Stimulated activated CD8-positive, alpha-beta memory T cell treated with anti-CD3 and anti-CD28 coated beads, Interleukin-7, amount 100 ng/mL, for 4 hours (primary cell): ENCODE measurements around the gene RAET1L.
"Not testable (repeated sequence)": the region's sequence is repeated elsewhere in the genome, so short reads cannot be mapped to it uniquely, and the experiment has no call there.

Experiments
- DNase-seq, 2 donors: peaks; one replicate each; pipeline ENCODE4 v3.0.0-alpha.2; 2020; ENCODE audit warnings: low read depth in 2 of 2

The RAET1L gene, protein sequence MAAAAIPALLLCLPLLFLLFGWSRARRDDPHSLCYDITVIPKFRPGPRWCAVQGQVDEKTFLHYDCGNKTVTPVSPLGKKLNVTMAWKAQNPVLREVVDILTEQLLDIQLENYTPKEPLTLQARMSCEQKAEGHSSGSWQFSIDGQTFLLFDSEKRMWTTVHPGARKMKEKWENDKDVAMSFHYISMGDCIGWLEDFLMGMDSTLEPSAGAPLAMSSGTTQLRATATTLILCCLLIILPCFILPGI

GRCh38 chr6:150025201-150025917 is at the start of gene RAET1L:
Gene RAET1L, minus strand, starts transcription at chr6:150025532. Its CDS starts 61 bp downstream, at chr6:150025471.
- no peak for DNase-seq

DNA sequence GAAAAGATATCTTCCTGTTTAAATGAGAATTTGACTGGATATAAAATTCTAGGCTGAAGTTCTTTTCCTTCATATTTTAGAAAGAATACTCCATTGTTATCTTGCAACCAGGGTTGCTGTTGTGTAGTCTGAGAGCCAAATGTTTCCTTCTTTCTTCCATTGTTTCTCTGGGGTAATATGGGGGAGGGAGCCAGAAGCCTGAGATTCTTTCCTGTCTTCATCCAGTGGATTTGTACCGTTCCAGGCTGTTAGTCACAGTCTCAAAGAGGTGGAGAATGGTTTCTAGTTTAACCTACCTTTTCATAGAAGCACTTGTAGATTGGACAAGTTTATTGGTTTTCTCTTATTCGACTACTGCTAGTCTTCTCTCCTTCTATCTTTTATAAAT is 49.7 kb upstream of the RAET1L start:
- DNase-seq = no peak

GRCh38 chr6:150074396-150075033 is 49.2 kb upstream of the RAET1L start:
- not testable (repeated sequence) for DNase-seq

DNA sequence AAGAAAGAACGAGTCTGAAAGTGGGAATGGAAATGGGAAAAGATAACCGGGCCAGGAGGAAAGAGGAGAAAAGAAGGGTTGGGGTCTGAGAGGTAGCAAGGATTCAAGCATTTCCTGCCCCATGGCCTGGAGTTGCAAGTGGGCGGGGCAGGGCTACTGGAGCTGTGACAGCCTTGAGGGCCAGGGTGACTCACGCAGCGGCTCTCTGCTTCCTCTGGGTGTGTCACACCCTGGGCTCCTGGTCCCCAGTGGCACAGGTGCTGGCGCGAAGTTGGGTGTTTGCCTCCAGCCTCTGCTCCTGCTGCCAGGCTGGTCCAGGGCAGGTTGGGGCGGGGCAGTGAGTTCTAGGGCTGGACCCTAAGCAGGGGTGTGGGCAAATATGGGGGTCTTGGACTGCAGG is 46.9 kb upstream of the RAET1L start:
- DNase-seq = peak in 1 of 2 donors; percentile 50

GRCh38 chr6:150070236-150070818 is 45.0 kb upstream of the RAET1L start:
- no peak for DNase-seq

DNA sequence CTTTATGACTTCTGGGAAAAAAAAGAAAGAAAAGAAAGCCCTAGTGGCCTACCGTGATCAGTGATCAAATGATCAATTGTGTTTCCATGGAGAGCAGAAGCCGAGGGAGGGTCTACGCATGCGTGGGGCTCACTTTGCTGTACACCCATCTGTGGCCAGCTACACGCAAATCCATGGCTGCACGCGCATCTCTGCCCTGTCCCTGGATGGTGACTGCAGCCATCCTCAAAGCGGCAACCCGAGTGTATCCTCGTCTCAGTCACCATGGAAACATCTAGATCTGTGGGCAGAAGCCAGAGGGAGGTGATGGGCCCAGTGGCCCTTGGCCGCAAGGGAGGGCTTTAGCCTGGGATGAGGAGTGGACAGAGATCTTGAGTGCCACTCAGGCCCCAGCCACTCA is 44.4 kb upstream of the RAET1L start:
- DNase-seq = no peak

DNA sequence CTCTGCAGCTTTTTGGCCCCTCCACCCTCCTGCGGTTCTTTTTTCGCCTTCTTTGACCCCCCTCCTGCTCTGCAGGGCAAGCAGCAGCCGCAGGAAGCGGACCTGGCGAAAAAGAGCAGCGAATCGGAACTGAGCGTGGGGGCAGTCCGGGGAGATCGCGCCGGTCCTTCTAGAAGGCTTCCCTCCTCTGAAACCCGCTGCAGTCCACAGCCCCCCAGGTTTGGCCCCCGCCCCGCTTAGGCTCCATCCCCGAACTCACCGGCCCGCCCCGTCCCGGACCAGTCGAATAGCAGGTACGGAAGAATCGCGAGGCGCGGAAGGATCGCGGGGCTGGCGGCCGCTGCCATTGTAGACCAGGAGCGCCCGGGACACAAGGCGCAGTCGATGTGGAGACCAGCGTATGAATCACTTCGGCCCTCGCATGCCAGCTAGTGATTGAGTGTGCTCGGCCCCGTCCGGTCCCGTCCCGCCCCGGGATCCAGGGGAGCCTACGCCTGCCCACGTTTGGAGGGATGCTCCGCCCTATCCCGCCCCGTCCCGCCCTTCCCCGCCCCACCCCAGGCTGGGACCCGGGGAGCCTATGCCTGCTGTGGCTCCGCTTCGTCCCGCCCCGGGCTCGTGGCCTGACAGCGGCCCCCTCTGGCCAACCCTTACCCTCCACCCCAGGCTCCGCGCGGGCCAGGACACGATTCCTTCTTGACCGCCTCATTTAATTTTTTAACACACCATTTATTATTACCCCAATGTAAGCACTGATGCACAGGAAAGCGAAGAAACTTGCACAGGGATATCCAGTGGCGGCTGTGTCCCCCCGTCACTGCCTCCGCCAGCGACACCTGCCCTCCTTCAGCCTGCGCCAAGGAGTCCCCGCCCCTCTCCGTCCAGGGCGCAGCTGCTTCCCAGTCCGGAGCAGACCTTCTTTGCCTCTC is 43.7 kb upstream of the RAET1L start, which contains the start of gene ULBP3:
ULBP3 (minus strand) TSS at position 402 of the 929 bp plus-strand sequence; CDS start at position 347, 55 bp downstream.
- peak; percentile 26 to 60 for DNase-seq

DNA sequence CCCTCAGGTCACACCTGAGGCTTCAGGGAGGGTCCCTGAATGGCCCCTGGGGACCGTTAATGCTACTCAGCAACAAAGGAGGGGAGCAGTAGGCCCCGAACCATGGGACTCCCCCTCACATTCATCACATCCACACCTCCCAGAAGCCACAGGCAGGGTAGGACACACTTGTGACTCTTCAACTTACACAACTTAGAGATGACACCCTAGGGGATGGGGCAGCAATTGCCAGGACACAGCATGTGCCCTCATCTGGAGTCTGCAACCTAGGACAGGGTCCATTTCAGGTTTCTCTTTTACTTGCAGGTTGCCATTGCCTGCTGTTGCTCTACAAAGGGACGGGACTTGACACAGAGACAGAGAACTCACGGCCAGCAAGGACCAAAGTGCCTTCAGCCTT is 42.8 kb upstream of the RAET1L start:
- no peak for DNase-seq

DNA sequence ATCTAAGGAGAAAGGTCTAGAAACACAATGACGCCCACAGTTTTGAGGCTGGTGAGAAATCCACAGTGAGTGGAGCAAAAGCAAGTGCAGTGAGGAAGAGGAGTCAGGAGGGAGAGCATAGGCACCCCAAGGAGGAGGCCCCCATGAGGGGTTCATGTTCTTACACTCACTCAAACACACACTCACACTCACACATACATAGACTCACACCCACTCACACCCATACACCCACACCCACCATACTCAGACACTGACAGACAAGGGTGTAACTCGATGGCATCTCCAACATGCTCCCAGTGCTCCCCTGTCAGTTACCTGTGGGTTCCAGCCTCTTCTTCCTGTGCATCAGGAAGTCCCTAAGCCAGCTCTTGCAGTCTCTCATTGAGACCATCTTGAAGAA is 39.8 kb upstream of the RAET1L start:
- no peak for DNase-seq

DNA sequence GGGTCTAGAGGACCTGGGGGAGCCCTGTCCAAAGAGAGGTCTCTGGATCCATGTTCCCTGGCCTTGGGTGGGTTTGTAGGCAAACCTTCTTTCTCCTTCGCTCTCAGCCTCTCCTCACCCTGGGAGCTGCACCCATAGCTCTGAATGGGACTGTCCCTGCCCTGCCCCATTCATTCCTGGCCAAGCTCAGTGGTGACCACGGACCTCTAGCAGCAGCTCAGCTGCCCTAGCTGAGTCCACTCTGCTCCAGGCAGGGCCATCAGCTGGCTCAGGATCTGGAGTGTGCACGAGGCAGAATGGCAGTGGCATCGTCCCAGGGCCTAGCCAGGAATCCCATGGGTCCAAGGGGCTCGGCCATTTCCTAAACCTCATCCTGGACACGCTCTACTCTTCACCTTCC is 38.3 kb upstream of the RAET1L start:
- DNase-seq = no peak

DNA sequence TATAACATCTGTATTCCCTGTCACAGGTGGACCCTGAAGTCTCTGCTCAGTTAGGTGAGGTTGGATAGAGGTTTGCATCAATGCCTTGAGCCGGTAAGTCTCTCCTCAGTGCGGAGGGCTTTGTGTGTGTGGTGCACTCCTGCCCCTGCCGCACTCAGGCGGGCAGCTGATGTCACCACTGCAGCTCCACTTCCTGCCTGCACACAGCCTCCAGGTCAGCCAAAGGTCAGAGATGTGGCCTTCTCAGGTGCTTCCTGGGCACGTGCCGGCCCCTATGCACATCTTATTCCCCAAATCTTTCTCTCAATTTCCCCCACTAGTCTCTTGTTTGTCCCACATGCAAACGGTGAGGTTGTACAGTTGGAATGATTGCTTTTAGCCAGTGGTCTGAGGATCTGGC is 34.6 kb upstream of the RAET1L start:
- DNase-seq = not testable (repeated sequence)

- DNase-seq = no peak
Measured at GRCh38 chr6:150058986-150059385, 33.7 kb upstream of the RAET1L start.

DNA sequence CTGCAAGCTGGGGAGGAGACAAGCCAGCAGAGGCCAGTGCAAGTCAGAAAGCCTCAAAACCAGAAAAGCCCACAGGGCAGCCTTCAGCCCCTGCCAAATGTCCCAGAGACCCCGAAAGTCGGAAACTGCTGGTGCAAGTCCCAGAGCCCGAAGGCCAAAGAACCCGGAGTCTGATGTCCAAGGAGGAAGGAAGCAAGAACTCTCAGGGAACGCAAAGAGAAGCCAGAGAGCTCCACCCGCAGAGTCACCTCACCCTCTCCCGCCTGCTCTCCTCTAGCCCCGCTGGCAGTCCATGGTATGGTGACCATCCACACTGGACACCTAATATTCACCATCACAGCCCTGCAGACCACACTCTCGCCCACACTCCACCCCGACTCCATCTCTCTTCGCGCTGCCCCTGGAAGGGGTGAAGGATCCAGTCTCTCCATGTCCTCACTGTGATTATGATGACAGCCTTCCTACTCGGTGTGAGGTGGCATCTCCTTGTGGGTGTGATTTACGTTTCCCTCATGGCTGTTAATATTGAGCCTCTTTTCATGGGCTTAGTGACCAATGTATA is 33.0 kb upstream of the RAET1L start:
- DNase-seq = no peak

- no peak for DNase-seq
Measured at GRCh38 chr6:150057501-150057951, 32.2 kb upstream of the RAET1L start.

DNA sequence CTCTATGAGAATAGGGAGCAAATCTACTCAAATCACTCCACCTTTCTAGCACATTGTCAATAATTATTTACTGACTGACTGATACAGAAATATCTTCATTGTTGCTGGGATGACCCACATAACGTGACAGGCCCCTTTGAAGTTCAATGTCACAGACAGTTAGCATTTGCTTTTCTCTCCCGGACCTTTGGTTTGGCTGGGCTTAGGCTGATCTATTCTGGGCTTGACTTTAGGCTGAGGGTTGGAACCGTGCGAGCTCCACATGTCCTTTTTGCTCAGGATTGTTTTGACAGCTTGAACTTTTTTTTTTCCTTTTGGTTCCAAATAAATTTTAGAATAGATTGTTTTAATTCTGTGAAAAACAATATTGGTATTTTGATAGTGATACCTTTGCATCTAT is 31.6 kb upstream of the RAET1L start:
- DNase-seq = no peak

DNA sequence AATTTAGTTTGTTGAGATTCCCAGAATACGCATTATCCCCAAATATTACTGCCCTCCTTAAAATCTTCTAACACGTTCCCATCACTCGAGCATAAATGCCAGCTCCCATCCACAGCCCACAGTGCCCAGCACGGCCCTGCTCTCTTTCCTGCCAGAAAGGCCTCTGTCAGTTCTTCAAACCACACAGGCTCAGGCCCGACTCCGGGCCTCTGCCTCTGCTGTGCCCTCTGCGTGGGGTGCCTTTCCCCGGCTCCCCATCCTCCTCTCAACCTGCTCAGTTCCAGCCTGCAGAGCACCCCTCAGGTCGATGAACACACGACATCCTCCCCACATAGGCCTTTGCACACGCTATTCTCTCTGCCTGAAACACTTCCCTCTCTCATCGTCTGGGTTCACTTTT is 30.8 kb upstream of the RAET1L start:
- DNase-seq = no peak

GRCh38 chr6:150055131-150055530 is 29.8 kb upstream of the RAET1L start:
- no peak for DNase-seq

- DNase-seq = no peak
Measured at GRCh38 chr6:150053450-150053849, 28.1 kb upstream of the RAET1L start.

- DNase-seq = no peak
Measured at GRCh38 chr6:150050846-150051245, 25.5 kb upstream of the RAET1L start.

DNA sequence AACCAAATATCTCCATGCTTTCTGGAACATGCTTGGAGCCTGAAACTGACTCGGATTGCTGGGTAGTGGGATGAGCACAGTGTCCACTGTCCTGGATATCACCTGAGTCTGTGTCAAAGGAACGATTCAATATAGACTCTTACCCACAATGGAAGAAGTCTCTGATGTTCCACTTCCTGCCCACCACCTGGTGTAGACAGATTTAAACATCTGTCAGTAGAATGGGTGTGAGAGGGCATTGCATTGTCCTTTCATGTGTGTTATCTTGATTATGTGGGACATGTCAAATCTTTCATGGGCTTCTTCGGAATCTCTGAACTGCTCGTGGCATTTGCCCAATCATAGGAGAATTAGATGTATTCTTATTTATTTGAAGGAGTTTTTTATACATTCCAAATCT is 22.8 kb upstream of the RAET1L start:
- DNase-seq = no peak

DNA sequence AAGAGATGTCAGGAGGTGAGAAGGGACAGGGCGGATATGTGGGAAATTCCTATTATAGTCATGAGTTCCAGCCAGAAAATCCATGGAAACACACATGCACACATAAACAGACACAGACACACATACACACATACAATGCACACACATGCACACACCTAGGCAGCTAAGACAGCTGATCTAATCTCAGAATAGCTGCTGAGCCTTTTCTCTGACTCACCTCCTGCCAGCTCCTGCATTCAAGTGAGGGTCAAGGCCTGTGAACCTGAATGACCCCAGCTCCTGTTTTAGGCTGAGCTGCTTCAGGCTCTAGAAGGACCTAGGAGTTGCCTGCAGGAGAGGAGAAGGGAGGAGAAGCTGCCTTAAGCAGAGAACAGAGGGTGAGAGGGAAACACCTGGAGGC is 21.6 kb upstream of the RAET1L start:
- DNase-seq = no peak
